ENCODE measurements around the gene NELFB.
A peak's percentile ranks its signal among the peaks of the same experiment; 100 is the strongest.

Gene NELFB

DNA sequence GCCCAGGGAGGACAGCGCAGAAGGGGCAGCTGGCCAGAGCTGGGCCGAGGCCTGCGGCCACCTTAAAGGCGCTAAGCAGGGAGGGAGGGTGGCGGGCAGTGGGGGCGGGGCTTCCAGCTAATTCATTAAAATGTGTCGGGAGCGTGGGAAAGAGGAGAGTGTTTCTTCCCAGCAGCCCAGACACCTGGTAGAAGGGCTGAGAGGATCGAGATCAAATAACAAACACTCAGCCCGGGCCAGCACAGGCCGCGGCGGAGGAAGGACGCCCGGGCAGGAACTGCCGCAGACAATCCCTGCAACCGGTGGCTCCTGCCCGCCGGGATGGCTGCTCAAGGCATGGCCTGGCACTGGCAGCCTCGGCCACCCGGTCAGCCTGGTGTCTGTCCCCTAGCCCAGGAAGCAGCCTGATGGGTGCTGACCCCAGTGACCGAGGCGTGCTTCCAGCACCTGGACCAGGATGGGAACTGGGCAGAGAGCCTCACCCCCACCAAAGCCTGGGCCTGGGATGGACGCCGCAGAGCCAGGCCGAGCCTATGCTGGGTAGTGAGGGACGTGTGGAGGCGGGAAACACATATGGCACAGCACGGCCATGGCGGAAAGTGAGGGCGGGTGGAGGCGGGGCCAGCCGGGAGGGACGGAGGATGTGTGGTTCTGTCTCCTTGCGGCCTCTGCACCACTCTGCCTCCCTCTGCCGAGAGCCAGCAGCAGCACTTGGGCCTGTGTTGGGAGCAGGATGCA is 50.1 kb downstream of the NELFB start:
- DNase-seq, result peak; percentile 26 to 70

DNA sequence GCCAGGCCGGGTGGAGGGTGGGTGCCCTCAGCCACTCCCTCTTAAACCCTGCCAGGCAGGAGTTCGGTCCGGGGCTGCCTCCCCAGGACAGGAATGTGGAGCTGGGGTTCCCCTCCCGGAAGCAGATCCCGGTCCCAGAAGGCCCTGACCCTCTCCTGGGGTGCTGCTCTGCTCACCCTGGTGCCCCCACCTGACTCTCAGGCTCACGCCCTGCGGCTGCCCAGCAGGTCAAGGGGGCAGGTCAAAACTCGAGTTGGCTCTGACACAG is 50.6 kb downstream of the NELFB start:
- DNase-seq, result no peak

DNA sequence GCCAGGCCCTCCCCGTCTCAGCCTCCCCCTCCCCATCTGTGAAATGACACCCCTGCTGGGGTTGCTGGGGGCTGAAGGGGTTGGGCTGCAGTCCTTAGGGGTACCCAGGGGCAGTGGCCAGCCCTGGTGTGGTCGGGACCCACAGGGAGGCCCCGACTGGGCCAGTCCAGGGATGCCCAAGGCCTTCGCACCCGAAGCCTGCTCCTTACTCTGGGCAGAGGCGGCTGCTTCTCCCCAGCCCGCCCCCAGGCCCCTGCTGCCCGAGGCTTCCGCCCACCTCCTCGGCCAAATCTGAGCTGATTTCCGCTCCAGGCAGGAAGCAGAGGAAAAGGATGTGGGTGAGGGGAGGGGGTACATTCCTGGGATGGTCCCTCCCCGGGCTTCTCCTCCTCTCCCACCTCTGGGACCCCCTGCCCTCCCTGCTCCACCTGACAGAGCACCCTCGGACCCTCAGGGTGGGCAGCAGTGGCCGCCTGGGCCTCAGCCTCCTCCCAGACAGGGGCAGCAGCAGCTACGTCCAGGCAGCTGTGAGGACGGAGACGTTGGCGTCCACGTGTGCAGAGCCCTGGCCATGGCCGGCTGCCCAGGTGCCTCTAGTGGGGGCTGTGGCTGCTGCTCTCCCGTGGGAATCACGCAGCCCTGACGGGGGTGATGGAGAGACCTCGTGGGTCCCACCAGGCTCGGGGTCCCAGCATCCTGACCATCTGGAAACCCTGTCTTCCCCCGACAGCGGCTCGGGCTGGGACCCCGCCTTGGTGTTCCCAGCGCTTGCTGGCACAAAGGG is 51.1 kb downstream of the NELFB start:
- DNase-seq, result no peak

DNA sequence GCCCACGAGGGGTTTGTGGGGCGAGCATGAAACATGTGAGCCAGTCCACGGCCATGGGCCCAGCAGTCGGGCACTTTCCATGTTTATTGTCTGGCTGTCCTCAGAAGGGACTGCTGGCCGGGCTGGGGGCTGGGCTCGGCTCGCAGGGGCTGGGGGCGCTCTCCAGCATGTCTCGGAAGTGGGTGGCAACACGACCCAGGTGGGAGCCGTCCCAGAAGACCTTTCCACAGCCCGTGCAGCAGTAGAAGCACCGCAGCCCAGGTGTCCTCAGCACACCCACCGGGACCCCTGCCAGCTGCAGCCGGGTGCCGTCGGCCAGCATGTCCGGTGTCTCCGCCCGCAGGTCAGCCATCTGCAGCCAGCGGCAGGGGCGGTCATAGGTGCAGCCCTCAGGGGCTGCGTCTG is 51.7 kb downstream of the NELFB start:
- DNase-seq, result no peak

DNA sequence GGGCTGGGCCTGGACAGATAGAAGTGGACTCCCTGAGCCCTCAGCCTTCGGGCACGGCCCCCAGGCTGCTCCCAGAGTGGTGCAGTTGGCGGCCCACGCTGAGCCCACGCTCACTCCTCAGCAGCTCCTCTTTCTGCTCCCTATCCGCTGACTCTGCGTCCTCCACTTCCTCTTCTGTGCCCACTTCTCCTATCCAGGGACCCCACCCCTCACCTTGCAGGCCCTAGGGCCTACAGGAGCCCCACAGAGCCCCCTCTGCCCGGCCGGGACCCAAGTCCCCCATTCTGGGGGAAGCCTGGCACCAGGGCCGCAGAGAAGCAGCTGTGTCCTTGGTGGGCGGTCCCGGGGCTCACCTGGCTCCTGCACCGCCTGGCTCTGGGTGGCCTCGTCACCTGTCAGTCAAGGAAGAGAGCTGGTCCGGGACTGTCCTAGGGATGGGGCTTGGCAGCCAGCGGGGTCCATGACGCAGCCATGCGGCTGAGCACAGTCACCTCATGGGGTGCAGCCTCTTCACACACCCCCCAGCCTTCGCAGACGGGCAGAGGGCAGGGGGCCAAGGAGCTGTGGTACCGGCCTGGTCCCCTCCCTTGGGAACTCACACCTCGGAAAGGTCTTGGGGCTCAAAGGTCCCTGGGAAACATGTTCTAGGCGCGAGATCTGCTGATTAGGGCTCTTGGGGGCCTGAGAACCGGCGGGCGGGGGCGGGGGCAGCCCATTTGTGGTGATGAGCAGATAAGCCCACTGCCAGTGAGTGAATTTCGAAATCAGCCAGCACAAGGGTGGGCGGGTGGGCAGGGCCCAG is 52.3 kb downstream of the NELFB start:
- peak in 1 of 2 donors; percentile 8 for DNase-seq

DNA sequence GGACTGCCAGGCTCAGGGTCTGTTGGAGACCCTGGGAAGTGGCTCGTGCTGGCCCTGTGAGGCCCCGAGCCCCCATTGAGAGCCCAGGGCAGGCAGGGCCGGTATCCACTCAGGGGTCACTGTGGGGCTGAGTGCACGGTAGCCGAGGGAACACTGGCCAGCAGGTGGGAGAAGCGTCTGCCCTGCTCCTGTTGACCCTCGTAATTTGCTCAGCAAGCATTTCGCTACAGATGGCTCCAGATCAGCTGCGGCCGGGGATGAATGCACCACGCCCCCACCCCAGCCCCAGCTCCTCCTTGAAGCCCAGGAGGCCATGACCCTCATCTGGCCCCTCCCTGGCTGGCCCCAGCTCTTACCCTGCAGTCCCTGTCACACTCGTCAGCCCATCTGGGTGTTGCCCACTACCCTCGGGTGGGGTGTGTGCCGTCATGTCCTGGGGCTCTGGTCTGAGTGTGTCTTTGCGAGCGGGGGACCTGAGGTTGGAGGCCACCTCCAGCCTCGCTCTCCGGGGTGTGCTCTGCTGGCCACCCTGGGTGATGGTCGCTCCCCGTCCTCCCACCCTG is 53.0 kb downstream of the NELFB start:
- DNase-seq, result no peak

DNA sequence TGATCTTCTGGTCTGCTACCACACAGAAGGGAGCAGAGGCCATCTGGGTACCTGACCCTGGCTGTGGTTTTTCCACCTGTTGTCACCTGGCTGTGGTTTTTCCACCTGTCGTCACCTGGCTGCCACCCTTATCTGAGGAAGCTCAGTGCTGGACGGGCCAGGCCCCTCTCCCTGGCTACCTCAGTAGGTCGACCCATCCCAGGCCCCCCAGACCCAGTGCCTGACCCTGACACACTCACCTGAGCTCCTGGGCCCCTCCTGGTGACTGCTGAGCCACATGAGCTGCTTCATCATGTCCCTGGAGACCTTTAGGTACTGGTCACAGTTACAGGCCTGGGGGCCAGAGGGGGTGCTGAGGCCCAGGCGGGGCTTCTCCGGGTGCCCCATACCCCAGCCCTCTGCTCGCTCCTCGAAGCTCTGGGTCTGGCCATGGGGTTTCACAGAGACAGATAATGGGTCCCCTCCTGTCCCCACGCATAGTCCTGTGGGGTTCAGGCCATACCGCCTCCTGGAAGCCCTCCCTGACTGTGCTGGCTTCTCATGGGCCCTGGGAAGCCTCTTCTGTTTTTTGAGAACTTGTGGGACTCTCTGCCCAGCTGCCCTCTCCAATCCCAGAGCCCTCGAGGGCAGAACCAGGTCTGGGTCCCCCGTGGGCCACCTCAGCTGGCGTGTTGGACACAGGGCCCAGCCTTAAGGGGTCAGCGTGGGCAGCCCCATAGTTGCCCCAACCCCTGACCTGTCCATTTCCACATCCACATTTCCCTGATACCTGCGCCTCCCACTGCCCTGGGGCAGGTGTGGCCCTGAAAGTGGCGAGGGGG is 54.5 kb downstream of the NELFB start:
- no peak for DNase-seq

DNA sequence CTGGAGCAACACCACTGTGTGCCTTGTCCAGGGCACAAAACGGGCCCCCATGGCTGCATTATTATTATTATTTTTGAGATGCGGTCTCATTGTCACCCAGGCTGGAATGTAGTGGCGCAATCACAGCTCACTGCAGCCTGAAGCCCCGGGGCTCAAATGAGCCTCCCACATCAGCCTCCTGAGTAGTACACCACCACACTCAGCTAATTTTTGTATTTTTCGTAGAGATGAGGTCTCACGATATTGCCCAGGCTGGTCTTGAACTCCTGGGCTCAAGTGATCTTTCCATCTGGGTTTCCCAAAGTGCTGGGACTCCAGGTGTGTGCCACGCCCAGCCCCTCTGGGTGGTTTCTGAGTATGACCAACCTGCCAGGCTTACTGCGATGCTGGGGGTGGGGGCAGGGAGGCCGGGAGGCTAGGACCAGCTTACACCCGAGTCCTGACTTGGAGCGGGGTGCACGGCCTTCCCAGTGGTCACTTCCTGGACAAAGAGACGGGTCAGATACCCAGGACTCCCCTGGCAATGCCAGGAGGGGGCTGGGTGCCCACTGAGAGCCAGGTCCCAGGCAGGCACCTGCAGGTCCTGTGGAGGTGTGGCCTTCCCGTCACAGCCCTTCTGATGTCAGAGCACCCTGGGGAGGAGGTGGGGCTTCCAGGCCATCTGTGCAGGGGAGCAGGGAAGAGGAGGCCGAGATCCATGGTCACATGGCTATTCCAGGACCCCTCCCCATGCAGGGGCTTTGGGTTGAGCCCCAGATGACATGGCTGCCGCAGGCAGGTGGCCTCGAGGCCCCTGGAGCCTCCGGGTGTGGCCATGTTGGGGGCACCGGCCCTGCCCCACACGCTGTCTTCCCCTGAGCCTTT is 55.3 kb downstream of the NELFB start:
- DNase-seq, result no peak

DNA sequence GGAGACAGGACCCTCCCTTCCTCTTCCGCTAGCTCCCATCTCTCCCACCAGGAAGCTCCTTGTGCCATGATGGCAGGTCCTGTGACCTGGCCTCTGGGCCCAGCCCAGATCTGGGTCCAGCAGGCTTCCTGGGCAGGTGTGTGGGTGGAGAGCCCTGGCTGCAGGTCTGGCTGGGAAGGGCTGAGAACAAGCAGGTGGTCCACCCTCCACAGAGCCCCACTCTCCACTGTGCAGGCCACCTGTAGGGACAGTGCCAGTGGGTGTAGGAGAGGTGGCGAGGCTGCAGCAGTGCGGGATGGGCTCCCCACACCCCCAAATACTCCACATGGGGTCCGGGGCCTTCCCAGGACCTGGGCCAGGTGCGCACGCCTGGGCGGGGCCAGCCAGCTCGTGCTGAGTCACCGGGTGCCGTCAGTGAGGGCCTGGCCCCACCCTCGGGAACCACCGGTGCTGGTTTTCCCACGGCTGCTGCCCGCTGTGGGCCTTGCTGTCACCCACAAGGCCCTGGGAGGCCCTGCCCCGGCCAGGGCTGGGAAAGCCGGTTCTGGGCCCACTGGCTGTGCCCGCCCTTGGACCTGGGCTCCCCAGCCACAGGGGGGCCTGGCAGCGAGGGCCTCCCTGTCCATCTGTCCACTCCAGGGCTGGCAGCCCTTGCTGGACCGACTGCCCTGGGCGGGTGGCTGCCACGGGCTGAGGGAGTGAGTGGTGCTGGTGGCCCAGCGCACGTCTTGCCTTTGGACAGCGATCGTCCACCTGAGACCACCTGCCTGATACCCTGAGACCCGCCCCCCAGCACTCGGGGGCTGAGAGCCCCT is 56.3 kb downstream of the NELFB start:
- no peak for DNase-seq

DNA sequence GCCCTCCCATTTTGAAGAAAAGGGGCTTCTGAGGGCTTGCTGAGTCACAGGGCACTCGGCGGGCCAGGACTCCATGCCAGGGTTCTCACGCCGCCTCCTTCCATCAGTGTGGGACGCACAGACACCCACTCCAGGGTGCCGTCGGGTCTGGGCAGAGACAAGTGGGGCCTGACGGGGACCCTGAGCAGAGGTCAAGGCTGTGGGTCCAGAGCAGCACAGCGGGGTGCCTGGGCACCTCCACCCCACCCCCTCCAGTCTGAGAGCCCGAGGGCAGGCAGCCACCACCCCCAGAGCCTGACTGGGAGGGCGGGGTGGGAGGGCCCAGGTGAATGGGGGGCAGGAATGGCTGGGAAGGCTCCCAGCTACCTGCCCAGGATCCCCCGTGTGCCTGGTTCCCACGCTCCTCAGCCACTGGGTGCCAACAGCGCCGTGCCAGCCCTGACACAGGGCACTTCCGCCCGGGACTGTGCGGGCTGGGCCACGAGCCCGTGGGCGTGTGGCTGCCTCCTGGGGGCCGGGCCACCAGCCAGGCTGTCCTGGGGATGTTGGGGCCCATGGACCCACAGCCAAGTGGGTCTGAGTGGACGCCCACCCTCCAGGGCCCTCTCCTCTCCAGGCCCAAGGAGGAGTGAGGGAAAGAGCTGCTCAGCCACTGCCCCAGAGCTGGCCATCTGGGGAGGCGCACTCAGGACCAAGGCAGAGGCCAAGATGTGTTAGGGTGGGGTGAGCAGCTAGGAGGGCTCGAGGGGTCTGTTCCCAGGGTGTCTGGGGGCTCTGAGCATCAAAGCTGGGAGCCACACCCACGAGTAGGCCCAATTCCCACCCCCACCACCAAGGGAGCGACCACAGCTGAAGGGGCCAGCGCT is 57.1 kb downstream of the NELFB start:
- DNase-seq, result no peak

DNA sequence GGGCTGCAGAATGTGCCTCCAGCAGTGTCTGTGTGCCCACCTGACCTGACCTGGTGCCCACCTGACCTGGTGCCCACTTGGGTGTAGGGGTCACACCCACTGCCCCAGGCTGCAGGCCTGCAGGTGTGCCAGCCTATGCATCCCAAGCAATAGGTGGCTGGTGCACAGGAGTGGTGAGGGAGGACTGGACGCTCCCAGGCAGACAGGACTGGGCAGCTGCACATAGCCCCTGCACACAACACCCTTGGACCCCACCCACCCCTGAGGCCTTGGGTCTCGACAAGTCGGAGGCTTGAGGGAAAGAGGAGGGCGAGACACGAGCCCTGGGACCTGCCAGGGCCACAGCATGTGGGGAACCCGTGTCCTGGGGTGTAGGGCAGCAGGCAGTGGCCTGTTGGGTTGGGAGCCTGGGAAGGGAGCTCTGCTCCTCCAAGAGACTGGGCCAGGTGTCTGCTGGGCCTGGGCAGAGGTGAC is 57.8 kb downstream of the NELFB start:
- DNase-seq, result no peak

DNA sequence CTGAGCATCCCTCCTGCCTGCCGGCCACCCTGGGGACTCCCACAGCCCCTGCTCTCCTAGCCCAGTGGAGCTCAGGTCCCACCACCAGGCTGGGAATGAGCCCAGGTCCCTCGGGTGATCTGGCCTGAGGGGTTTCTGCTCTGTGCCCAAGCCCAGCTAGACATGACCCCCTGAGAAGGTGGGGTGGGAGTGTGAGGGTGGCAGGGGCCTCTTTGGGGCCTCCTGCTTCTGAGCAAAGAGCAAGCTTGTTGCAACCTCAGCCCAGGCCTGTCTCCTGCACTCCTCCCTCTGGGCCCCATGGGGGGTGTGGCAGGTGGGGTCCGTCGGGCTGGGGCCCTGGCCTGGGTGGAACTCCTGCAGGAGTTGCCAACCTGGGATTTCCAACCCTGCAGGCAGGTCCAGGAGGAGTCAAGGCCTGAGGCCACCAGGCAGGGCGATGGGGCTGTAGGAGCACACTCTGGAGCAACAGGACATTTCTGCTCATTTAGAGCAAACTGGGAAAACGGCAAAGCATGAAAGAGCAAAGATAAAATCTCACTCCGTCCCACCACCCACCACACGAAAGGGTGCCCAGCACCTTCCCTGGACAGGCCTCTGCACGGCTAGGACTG is 58.3 kb downstream of the NELFB start:
- no peak for DNase-seq

DNA sequence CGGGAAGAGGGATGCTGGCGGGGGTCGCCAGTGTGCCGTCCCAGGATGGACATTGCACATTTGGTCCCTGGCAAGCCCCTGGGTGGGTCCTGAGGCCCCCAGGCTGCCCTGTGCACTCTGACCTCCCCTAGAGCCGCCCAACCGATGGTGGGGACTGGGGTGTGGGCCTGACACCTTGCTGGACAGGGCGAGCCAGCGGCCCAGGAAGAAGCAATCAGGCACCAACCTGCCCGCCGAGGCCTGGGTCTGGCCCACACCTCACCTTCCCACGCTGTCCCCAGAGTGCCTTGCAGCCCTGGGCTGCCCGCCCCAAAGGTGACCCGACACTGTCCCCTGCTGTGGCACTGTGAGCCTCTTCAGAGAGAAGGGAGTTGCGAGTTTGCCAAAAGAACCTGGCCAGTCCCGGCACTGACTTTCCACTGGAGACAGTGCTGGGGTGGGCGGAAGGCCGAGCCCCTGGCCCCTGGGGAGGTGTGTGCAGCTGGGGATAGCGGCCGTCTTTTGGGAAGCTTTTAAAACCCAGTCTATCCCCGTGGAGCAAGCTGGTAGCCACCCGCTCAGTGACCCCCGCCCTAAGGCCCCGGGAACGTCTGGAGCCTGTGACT is 58.9 kb downstream of the NELFB start:
- no peak for DNase-seq

DNA sequence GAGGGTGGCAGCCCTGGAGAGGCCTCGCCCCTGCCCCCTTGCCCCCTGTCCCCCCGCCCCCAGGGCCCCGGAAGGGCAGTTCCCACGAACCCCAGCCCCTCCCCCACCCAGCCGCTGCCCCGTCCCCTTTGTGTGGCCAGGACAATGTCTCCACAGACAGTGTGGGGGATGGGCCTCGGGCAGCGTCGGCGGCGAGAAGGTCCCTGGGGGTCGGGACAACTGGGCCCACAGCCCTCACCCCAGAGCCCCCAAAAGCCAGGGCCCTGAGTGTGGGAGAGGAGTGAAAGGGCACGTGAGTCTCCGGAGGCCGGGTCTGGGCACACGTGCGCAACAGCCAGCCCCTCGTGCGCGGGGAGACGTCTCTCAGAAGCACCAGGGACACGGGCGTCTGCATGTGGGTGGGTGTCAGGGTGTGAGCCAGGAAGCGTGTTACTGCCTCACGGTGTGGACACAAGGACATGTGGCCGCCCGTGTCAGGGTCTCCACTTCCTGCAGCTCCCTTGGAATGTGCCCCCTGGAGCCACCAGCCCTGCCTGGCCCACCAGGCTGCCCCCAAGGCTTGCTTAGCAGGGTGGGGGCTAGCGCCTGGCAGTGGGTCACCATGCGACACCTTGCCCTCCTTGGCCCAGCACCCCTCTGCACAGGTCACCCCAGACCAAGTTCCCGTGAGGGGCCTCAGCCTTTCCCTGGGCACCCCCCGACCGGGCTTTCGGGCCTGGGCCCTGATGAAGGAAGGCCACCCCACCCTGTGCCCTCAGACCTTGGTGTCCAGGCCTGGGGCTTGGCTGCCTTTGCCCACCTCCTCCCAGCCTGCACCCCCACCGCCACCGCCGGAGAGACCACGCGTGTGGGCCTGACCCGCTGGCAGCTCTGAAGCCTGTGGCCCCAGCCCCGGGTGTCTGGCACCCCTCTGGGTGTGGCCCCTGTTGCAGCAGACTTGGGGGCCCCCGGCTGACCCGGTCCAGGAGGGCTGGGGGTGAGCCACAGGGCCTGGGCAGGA is 59.7 kb downstream of the NELFB start:
- DNase-seq, result no peak

DNA sequence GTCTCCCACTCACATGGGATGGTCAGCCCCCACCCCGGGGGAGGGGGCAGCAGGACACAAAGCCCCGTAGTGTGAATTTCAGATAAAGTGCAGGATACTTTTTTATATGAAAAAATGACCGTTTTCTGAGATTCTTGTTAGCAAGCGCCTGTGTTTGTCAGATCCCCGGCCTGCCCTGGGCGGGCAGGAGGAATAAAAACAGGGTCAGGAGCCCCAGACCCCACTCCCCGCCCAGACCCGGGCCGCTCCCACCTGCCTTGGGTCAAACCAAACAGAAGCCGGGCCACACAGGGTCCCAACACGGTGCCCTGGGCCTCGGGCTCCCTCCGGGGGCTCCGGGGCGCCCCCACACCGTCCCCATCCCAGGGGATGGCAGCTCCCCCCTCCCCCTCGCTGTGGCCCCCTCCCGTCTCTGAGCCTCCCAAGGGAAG is 60.5 kb downstream of the NELFB start:
- no peak for DNase-seq

DNA sequence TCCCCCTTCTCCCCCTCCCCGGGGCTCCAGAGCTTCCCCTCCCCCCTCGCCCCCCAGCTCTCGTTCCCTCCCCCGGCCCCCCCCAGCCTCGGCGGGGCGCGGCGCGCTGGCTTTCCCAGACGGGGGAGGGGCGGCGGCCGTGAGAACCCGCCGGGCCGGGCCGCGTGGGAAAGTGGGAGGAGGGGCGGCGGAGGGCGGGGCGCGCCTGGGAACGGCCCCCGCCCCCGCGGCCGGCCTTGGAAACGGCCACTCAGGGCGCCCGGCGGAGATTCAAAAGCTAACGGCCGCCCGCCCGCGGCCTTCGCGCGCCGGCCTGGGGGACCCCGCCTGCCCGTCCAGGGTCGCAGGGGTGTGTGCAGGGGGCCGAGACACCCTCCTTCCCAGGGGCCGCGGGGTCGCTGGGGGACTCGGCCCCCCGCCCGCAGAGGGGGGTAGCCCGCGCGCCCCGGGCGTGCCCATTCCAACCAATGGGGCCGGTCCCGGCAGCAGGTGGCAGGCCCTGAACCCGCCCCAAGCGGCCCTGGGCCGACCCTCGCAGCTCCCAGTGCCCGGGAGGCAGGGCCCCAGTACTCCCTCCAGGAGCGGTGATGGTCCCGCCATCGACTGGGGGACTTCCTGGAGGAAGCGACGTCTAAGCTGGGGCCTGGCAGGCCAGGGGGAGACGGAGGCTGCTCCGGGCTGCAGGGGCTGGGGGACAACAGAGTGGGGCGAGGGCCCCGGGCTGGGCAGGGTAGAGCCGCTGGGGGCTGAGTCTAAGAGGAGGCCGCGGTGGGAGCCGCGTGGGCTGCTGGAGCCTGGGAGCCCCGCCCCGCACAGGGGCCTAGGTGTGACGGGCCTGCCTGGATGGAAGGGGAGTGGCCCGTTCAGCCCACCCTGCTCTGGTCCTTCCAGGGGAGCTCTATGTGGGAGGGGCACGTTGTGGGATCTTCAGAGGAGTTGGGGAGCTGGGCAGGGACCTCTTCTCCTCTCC is 61.2 kb downstream of the NELFB start:
- DNase-seq, result peak in 1 of 2 donors; percentile 11

Measured in bone marrow (tissue), 2 donors.